ENCODE data around the gene SEMA4G.

DNA sequence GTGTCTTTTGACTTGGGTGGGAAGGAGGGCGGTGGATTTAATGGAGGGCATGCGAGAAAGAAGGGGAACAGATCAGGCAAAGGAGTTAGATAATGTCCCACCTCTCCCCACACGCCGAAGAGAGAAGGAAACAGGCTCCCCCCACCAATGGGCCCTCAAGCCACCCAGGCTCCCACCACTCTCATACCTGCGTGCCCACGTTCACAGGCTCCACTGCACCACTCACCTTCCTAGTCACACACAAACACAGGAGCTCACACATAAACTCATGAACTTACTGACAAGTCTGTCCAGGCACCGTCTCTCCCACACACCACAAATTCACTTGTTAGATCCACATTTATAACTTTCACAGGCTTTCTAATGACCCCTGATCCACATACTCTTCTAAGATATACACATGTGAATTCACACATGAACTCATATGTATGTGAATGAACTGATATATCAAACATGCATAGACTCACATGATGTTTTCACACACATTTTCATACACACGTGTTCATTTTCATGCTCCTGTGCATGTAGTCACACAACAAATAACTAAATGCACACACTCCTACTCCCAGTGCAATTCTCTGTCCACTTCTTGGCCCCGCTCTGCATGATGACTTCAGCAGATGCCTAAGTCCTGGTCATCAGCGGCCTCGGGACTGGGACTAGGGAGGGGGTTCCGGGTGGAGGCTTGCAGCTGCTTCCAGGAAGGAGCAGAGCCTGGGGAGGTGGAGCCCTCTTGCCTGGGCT is 31.8 kb downstream of the SEMA4G start:
- TF ChIP-seq, protein P1, sequence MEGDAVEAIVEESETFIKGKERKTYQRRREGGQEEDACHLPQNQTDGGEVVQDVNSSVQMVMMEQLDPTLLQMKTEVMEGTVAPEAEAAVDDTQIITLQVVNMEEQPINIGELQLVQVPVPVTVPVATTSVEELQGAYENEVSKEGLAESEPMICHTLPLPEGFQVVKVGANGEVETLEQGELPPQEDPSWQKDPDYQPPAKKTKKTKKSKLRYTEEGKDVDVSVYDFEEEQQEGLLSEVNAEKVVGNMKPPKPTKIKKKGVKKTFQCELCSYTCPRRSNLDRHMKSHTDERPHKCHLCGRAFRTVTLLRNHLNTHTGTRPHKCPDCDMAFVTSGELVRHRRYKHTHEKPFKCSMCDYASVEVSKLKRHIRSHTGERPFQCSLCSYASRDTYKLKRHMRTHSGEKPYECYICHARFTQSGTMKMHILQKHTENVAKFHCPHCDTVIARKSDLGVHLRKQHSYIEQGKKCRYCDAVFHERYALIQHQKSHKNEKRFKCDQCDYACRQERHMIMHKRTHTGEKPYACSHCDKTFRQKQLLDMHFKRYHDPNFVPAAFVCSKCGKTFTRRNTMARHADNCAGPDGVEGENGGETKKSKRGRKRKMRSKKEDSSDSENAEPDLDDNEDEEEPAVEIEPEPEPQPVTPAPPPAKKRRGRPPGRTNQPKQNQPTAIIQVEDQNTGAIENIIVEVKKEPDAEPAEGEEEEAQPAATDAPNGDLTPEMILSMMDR (conservative IDR thresholded peaks at IDR 0.05; ENCODE audit: low read length), result no peak
- TF ChIP-seq EZH2phosphoT487 (IDR thresholded peaks at IDR 0.05; ENCODE audit: borderline replicate concordance, low read depth, low read length), result no peak

All from OCI-LY7 (cell line).